Panc1 (cell line): ENCODE measurements around the gene RGS10. TPM values are rescaled to one million over a fixed set of nuclear protein-coding genes. Genes with fewer than 3 reads are reported as not detected.

Experiments
- ATAC-seq: fragments of 200-7000 bp; cut with Tn5 transposase; 2 replicates; pipeline ENCODE4 v1.9.1; 2020; ENCODE audit warnings: mild to moderate bottlenecking, moderate library complexity
- BruUV-seq: library from RNA; stranded (reverse); fragments of 400-500 nt; replicated peaks from 2 replicates; lab custom pipeline; 2021; lab: Mats Ljungman, UMichigan
- CTCF ChIA-PET: fragments of 300-600 bp; sonication (Branson Sonifier 250); formaldehyde crosslinking; loops from one replicate; lab custom pipeline; 2022; ENCODE audit warnings: antibody characterized with exemption; lab: Charles Lee
- POLR2A ChIA-PET: fragments of 300-600 bp; sonication (Branson Sonifier 250); formaldehyde crosslinking; loops from one replicate; lab custom pipeline; 2022; ENCODE audit warnings: antibody characterized with exemption; lab: Charles Lee
- DNase-seq: peaks from one replicate; pipeline ENCODE4 v3.0.0-alpha.2; 2010; ENCODE audit warnings: low read depth, low spot score
- H3K27ac ChIP-seq: 2 replicates; pipeline ENCODE4 v1.5.1; 2011; ENCODE audit warnings: mild to moderate bottlenecking, low read length, inconsistent platforms
- H3K27me3 ChIP-seq: fragments of 200-500 bp; sonication (Bioruptor generic); 2 replicates; pipeline ENCODE4 v1.6.0; 2014; ENCODE audit warnings: low read length, inconsistent platforms; ENCODE audit not compliant: control insufficient read depth, insufficient read depth
- H3K36me3 ChIP-seq: fragments of 200-500 bp; sonication (Bioruptor generic); 2 replicates; pipeline ENCODE4 v1.5.1; 2014; ENCODE audit warnings: inconsistent platforms, mild to moderate bottlenecking, low read length, moderate library complexity; ENCODE audit not compliant: control insufficient read depth, insufficient read depth
- H3K4me1 ChIP-seq: 2 replicates; pipeline ENCODE4 v1.5.1; 2011; ENCODE audit warnings: inconsistent platforms, mild to moderate bottlenecking, low read length, moderate library complexity; ENCODE audit not compliant: control insufficient read depth, insufficient read depth
- H3K4me3 ChIP-seq, 2 experiments: 2 replicates each; pipeline ENCODE4 v1.5.1; 2011 to 2012; ENCODE audit warnings: low read depth in 2 of 2, low read length in 2 of 2, mild to moderate bottlenecking in 2 of 2, inconsistent platforms in 1 of 2, moderate library complexity in 1 of 2
- H3K9me3 ChIP-seq: fragments of 200-500 bp; sonication (Bioruptor generic); 2 replicates; pipeline ENCODE4 v1.5.1; 2014; ENCODE audit warnings: low read depth, mild to moderate bottlenecking, inconsistent platforms, low read length, moderate library complexity; ENCODE audit not compliant: control insufficient read depth, insufficient read depth
- CTCF ChIP-seq: fragments of 450-650 bp; IDR thresholded peaks from 2 replicates; pipeline ENCODE4 v1.5.1; 2017; ENCODE audit warnings: mild to moderate bottlenecking
- POLR2AphosphoS5 ChIP-seq: IDR thresholded peaks from 2 replicates; pipeline ENCODE4 v1.6.1; 2012; ENCODE audit warnings: mild to moderate bottlenecking, low read depth, low read length, moderate library complexity
- REST ChIP-seq, 2 experiments: IDR thresholded peaks; 2 replicates each; pipeline ENCODE4 v1.6.1; 2011 to 2012; ENCODE audit warnings: low read depth in 2 of 2, control low read depth in 1 of 2, low read length in 1 of 2, mild to moderate bottlenecking in 1 of 2, moderate library complexity in 1 of 2; ENCODE audit not compliant: insufficient read depth in 1 of 2
- SIN3A ChIP-seq: IDR thresholded peaks from 2 replicates; pipeline ENCODE4 v1.6.1; 2012; ENCODE audit warnings: low read depth, mild to moderate bottlenecking, low read length, moderate library complexity, borderline replicate concordance; ENCODE audit not compliant: insufficient read depth
- TCF7L2 ChIP-seq: IDR thresholded peaks from 2 replicates; pipeline ENCODE4 v1.6.1; 2011; ENCODE audit warnings: mild to moderate bottlenecking, low read depth, low read length, inconsistent platforms
- in situ Hi-C: cut with HindIII; loops from 2 replicates; pipeline ENCODE4 v1.10.0; 2016; ENCODE audit warnings: low sequenced_read_pairs, low pct_unique_long_range_greater_than_20kb
- intact Hi-C: fragments of 100-400 bp; cut with micrococcal nuclease; formaldehyde crosslinking; loops from one replicate; pipeline ENCODE4 v1.10.0; 2022; ENCODE audit not compliant: unreplicated experiment
- total RNA-seq: library from RNA; stranded (reverse); gene quantifications from one replicate; pipeline ENCODE4 v1.2.1, GENCODE V29; 2021; ENCODE audit not compliant: unreplicated experiment

RGS10 gene
- total RNA-seq, 1 experiment from 2014 or later, result 68.6 TPM

- Histone ChIP-seq H3K36me3 (no peaks in the 10 kb centered on the region), H3K4me1 (peaks cover 9% of the 10 kb centered on the region), H3K27ac (no peak overlapping the region), H3K4me3 (no peak overlapping the region), H3K27me3 (no peaks in the 10 kb centered on the region), H3K9me3 (no peaks in the 10 kb centered on the region)
- ChIA-PET CTCF (no interaction called here), POLR2A (no interaction called here)
- DNase-seq (no peak), ATAC-seq (no peak)
- BruUV-seq, result no TSS peak
- in situ Hi-C loops, result no loop called here
- intact Hi-C loops, result no loop called here
- no peak for TF ChIP-seq SIN3A
- TF ChIP-seq TCF7L2, result no peak
- TF ChIP-seq POLR2AphosphoS5, result no peak
- TF ChIP-seq REST (IDR thresholded peaks at IDR 0.05; ENCODE audit: insufficient read depth in 1 of 2, low read depth in 2 of 2, low read length in 1 of 2), result no peak
- TF ChIP-seq CTCF, result no peak
Measured at GRCh38 chr10:119450606-119451299, 91.8 kb downstream of the RGS10 start.

Other genes with a start within 250 kb of the RGS10 start
- 236 TPM for gene TIAL1, start 54.2 kb upstream of the RGS10 start, total RNA-seq
- 131 TPM for gene BAG3, start 108.7 kb upstream of the RGS10 start, total RNA-seq
- 26.7 TPM for gene INPP5F, start 183.3 kb upstream of the RGS10 start, total RNA-seq